ENCODE measurements around the gene IDH3G. TPM values are rescaled to one million over a fixed set of nuclear protein-coding genes. Genes with fewer than 3 reads are reported as not detected.

IDH3G gene
- 70.2 and 78.8 TPM in 2 replicates for total RNA-seq

DNA sequence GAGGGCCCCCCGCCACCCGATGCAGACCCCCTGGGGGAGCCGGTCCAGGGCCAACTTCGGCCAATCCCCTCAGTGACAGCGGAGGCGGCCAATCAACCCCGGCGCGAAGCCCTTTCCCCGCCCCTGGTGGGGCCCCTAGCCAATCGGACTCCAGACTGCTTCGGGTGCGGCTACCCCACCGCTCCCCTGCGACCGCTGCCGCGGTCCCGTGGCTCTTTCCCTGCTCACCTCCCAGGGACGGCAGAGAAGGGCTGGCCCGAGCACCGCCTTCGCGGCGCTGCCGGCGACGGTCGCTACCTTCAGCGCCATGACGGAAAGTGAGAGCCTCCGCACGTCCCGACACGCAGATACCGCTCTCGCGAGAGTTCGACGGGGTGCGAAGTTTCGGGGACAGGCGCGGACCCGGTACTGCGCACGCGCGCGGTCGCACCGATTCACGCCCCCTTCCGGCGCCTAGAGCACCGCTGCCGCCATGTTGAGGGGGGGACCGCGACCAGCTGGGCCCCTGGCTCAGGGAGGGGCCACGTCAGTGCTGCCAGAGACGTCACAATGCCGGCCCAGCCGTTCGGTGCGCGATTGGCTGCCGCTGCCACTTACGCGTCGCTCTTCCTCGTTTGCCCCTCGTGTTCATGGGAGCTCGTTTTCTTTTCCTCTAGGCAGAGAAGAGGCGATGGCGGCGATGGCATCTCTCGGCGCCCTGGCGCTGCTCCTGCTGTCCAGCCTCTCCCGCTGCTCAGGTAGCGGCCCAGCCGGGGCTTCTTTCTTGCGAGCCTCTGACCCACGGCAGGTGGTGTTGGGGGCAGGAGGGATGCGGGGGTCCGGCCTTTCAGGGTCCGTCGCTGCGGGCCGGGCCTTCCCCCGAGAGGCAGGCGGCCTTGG is at the start of gene IDH3G, which contains the start of gene SSR4:
Gene IDH3G, minus strand, starts transcription at position 358 of the 879 bp plus-strand sequence. Its CDS starts 49 bp downstream, at position 309.
Gene SSR4, plus strand, starts transcription at position 651 of the 879 bp plus-strand sequence. Its CDS starts 20 bp downstream, at position 671.
- peak; percentile 97 for DNase-seq
- Mint-ChIP-seq H3K9me3 (no peaks in the 10 kb centered on the region), H3K36me3 (ENCODE audit: low read depth) (peaks cover 30% of the 10 kb centered on the region), H3K4me3 (peak within 1 kb of the TSS; percentile 90), H3K27me3 (no peaks in the 10 kb centered on the region), H3K4me1 (peaks cover 11% of the 10 kb centered on the region), H3K27ac (peak within 1 kb of the TSS; percentile 93)
- intact Hi-C loops (cut with micrococcal nuclease) = loop anchor here (2.0 kb wide), 1 partner anchor 133 kb away; the partner anchor contains the start of gene ARHGAP4

- H3K36me3 Mint-ChIP-seq (ENCODE audit: low read depth) = no peaks in the 10 kb centered on the region
- H3K9me3 Mint-ChIP-seq = no peaks in the 10 kb centered on the region
- H3K4me3 Mint-ChIP-seq = no peak overlapping the region
- H3K27ac Mint-ChIP-seq = no peak overlapping the region
- H3K4me1 Mint-ChIP-seq = no peaks in the 10 kb centered on the region
- no peak for DNase-seq
- intact Hi-C loops (cut with micrococcal nuclease) = no loop called here
- peaks cover 21% of the 10 kb centered on the region for H3K27me3 Mint-ChIP-seq
These were observed 42.7 kb upstream of the IDH3G start for GRCh38 chrX:153836921-153837320.

DNA sequence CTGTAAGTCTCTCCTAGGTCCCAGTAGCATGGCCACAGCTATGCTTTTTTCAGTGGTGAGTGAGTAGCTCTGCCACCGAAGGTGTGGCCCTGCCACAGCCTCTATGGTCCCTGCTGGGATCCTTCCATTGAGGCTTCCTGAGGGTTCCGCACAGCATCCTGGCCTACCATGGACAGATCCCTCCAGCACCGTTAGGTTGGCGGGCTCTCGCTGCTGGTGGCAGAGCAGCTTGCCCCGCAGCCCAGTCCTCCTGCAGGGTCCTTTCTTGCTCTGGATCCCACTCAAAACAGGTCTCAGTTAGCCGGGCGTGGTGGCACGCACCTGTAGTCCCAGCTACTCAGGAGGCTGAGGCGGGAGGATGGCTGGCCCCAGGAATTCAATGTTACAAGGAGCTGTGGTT is 38.6 kb upstream of the IDH3G start:
- DNase-seq = no peak
- H3K27me3 Mint-ChIP-seq = peaks cover 23% of the 10 kb centered on the region
- H3K9me3 Mint-ChIP-seq = no peaks in the 10 kb centered on the region
- H3K4me1 Mint-ChIP-seq = no peaks in the 10 kb centered on the region
- intact Hi-C loops (cut with micrococcal nuclease) = no loop called here
- H3K4me3 Mint-ChIP-seq = no peak overlapping the region
- H3K36me3 Mint-ChIP-seq (ENCODE audit: low read depth) = no peaks in the 10 kb centered on the region
- no peak overlapping the region for H3K27ac Mint-ChIP-seq

DNA sequence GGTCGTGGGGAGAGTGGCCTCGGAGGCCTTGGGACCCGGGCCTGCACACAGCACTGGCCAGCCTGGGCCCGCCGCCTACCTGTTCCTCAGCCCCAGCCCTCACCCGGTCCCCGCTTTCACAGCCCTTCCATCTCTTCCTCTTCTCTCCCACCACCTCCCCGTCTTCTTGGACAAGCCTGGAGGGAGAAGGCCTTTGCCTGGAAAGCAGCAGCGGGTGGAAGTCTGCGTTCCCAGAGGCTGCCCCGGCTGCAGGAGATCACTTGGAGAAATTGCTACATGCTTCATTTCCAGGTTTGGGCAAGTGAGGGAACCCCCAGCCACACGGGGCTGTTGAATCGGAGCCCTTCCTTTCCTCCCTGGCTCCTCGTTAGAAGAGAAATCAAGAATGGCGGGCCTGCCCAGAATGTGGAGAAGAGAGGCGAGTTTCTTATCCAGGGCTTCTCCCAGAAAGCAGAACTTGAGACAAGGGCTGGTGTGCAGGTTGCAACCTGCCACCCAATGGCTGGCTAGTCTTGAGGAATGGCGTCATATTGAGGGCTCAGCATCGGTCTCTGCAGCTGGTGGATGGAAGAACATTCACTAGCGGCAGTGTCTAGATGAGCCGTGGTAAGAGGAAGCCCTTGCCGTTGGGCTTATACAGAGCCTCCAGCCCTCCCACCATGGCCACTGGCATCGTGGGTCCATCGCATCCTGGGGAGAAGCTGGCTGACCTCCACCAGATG is 37.4 kb upstream of the IDH3G start:
- H3K36me3 Mint-ChIP-seq (ENCODE audit: low read depth) = no peaks in the 10 kb centered on the region
- H3K9me3 Mint-ChIP-seq = no peaks in the 10 kb centered on the region
- peaks cover 33% of the 10 kb centered on the region for H3K27me3 Mint-ChIP-seq
- peak overlapping the region; percentile 35 for H3K4me3 Mint-ChIP-seq
- no peak overlapping the region for H3K27ac Mint-ChIP-seq
- H3K4me1 Mint-ChIP-seq = peaks cover 3% of the 10 kb centered on the region
- intact Hi-C loops (cut with micrococcal nuclease) = no loop called here
- no peak for DNase-seq

- Mint-ChIP-seq H3K27ac (no peak overlapping the region), H3K27me3 (peaks cover 33% of the 10 kb centered on the region), H3K9me3 (no peaks in the 10 kb centered on the region), H3K4me1 (peaks cover 3% of the 10 kb centered on the region), H3K36me3 (ENCODE audit: low read depth) (no peaks in the 10 kb centered on the region), H3K4me3 (no peak overlapping the region)
- intact Hi-C loops (cut with micrococcal nuclease) = no loop called here
- no peak for DNase-seq
These were observed 36.7 kb upstream of the IDH3G start for GRCh38 chrX:153830640-153831428.

GRCh38 chrX:153829799-153830639 is 35.8 kb upstream of the IDH3G start, which contains the start of gene PDZD4:
Gene PDZD4 (minus strand): TSS chrX:153830544. CDS start chrX:153830298, 246 bp downstream.
- H3K36me3 Mint-ChIP-seq (ENCODE audit: low read depth) = no peaks in the 10 kb centered on the region
- H3K4me1 Mint-ChIP-seq = peaks cover 3% of the 10 kb centered on the region
- H3K9me3 Mint-ChIP-seq = no peaks in the 10 kb centered on the region
- intact Hi-C loops (cut with micrococcal nuclease) = no loop called here
- no peak within 1 kb of the TSS for H3K27ac Mint-ChIP-seq
- peaks cover 35% of the 10 kb centered on the region for H3K27me3 Mint-ChIP-seq
- DNase-seq = peak; percentile 64
- H3K4me3 Mint-ChIP-seq = peak within 1 kb of the TSS; percentile 23

DNA sequence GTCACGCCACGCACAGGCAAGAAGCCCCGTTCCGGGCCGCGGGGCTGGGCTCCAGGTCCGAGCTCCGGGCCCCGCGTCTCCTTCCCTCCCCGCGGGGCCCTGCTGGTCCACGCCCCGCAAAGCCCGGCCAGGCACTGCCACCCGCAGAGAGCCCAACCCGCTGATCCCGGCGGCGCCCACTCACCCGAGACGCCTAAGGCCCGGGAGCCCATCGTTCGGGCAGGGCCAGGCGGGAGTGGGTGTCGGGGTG is 35.3 kb upstream of the IDH3G start:
- Mint-ChIP-seq H3K9me3 (no peaks in the 10 kb centered on the region), H3K27ac (no peak overlapping the region), H3K27me3 (peaks cover 32% of the 10 kb centered on the region), H3K36me3 (ENCODE audit: low read depth) (no peaks in the 10 kb centered on the region), H3K4me1 (peaks cover 3% of the 10 kb centered on the region), H3K4me3 (no peak overlapping the region)
- no peak for DNase-seq
- intact Hi-C loops (cut with micrococcal nuclease) = no loop called here

GRCh38 chrX:153828723-153829548 is 34.8 kb upstream of the IDH3G start:
- Mint-ChIP-seq H3K27ac (no peak overlapping the region), H3K27me3 (peaks cover 33% of the 10 kb centered on the region), H3K36me3 (ENCODE audit: low read depth) (no peaks in the 10 kb centered on the region), H3K4me1 (peaks cover 3% of the 10 kb centered on the region), H3K4me3 (no peak overlapping the region), H3K9me3 (no peaks in the 10 kb centered on the region)
- DNase-seq = no peak
- intact Hi-C loops (cut with micrococcal nuclease) = no loop called here

DNA sequence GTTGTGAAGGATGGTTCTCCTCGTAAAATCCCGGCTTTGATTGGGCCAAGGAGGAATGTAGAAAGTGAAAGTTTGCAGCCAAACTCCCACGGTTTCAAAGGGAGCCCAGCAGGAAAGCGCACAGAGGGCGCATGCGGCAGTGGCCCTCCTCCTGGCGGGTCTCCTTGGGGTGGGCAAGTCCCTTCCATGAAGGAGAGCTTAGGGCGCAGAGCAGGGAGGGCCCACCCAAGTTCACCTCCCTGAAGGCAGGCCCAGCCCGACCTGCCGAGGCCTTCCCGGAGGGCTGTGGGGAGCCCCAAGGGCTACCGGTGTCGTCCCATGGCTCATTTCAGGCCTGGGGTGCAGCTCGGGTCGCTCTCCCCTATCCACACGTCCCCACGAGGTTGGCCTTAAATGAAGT is 34.1 kb upstream of the IDH3G start:
- DNase-seq = no peak
- Mint-ChIP-seq H3K36me3 (ENCODE audit: low read depth) (no peaks in the 10 kb centered on the region), H3K9me3 (no peaks in the 10 kb centered on the region), H3K27me3 (peaks cover 36% of the 10 kb centered on the region), H3K4me3 (no peak overlapping the region), H3K4me1 (peaks cover 3% of the 10 kb centered on the region), H3K27ac (no peak overlapping the region)
- intact Hi-C loops (cut with micrococcal nuclease) = no loop called here

DNA sequence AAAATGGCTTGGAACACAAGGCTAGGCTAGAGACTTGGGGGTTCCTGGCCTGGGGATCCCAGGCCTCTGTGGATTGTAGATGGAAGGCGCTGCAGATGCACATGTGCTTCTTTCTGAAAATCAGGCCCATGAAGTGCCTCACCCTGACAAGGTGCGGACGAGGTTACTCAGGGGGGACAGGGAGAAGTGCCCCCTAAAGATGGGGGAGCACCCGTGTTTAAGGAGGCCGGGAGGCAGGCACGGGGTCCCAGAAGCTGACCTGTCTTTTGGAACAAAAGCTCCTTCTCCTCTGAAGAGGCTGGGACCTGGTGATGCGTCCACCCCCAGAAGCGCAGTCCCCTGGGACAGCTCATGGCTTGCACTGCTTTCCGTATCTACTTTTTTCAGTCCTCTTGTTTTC is 33.7 kb upstream of the IDH3G start:
- DNase-seq = no peak
- no peaks in the 10 kb centered on the region for H3K36me3 Mint-ChIP-seq (ENCODE audit: low read depth)
- H3K9me3 Mint-ChIP-seq = no peaks in the 10 kb centered on the region
- no peak overlapping the region for H3K4me3 Mint-ChIP-seq
- peaks cover 3% of the 10 kb centered on the region for H3K4me1 Mint-ChIP-seq
- H3K27ac Mint-ChIP-seq = no peak overlapping the region
- peaks cover 36% of the 10 kb centered on the region for H3K27me3 Mint-ChIP-seq
- intact Hi-C loops (cut with micrococcal nuclease) = no loop called here

- Mint-ChIP-seq H3K36me3 (ENCODE audit: low read depth) (no peaks in the 10 kb centered on the region), H3K27ac (no peak overlapping the region), H3K4me3 (no peak overlapping the region), H3K27me3 (peaks cover 32% of the 10 kb centered on the region), H3K4me1 (peaks cover 10% of the 10 kb centered on the region), H3K9me3 (no peaks in the 10 kb centered on the region)
- DNase-seq = no peak
- intact Hi-C loops (cut with micrococcal nuclease) = no loop called here
These were observed 32.8 kb upstream of the IDH3G start for GRCh38 chrX:153827016-153827415.

DNA sequence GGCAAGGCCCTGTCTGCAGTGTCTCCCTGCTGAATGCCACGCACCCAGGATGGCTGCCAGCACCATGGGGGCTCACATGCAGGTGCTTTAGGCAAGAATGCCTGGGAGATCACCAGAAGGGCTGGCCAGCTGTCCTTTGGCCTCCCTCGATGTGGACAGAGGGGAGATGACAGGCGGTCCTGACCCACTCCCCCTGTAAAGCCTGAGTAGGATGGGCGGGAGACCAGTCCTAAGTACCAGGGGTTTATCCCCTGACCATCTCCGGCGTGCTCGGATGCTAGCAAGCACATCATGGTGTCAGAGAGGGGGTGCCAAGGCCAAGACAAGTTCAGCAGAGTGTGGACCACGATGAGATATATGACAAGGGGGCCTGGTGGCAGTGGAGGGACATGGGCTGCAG is 30.9 kb upstream of the IDH3G start:
- Mint-ChIP-seq H3K4me3 (no peak overlapping the region), H3K27me3 (peaks cover 24% of the 10 kb centered on the region), H3K36me3 (ENCODE audit: low read depth) (no peaks in the 10 kb centered on the region), H3K27ac (no peak overlapping the region), H3K9me3 (no peaks in the 10 kb centered on the region), H3K4me1 (peaks cover 14% of the 10 kb centered on the region)
- DNase-seq = no peak
- intact Hi-C loops (cut with micrococcal nuclease) = no loop called here
